Esophagus (tissue), 2 donors: Measurements from ENCODE around the gene CBLN2. TPM values are rescaled to one million over a fixed set of nuclear protein-coding genes. Genes with fewer than 3 reads are reported as not detected.

Source experiments
- H3K27ac ChIP-seq, 2 donors: one replicate each; pipeline ENCODE4 v1.5.1; 2013; ENCODE audit warnings: low read depth in 2 of 2, mild to moderate bottlenecking in 2 of 2, inconsistent platforms in 1 of 2, low read length in 1 of 2, moderate library complexity in 1 of 2
- H3K27me3 ChIP-seq, 2 donors: one replicate each; pipeline ENCODE4 v1.6.1; 2013; ENCODE audit warnings: low read length in 2 of 2, control low read depth in 1 of 2, mild to moderate bottlenecking in 1 of 2; ENCODE audit not compliant: insufficient read depth in 2 of 2, control insufficient read depth in 1 of 2
- H3K36me3 ChIP-seq, 2 donors: one replicate each; pipeline ENCODE4 v1.6.1; 2013; ENCODE audit warnings: low read length in 1 of 2; ENCODE audit not compliant: control insufficient read depth in 2 of 2, insufficient read depth in 2 of 2
- H3K4me1 ChIP-seq, 2 donors: one replicate each; pipeline ENCODE4 v1.6.1; 2013; ENCODE audit warnings: low read length in 1 of 2; ENCODE audit not compliant: control insufficient read depth in 2 of 2, insufficient read depth in 2 of 2
- H3K4me3 ChIP-seq, 2 donors: one replicate each; pipeline ENCODE4 v1.5.1; 2013; ENCODE audit warnings: low read length in 2 of 2, mild to moderate bottlenecking in 2 of 2, low read depth in 1 of 2, moderate library complexity in 1 of 2
- H3K9me3 ChIP-seq, 2 donors: one replicate each; pipeline ENCODE4 v1.6.1; 2013; ENCODE audit warnings: mild to moderate bottlenecking in 2 of 2, low read depth in 1 of 2, low read length in 1 of 2, moderate library complexity in 1 of 2; ENCODE audit not compliant: control insufficient read depth in 2 of 2, insufficient read depth in 1 of 2
- WGBS, 2 donors: extraction: QIAGEN DNeasy Blood & Tissue Kit; methylation state at CpG; one replicate each; pipeline ENCODE4 v1.1.7; 2013; 5-methylcytosine and 5-hydroxymethylcytosine counted together
- polyA plus RNA-seq, 2 donors: library from polyadenylated mRNA; stranded (reverse); fragments of 200-250 nt; gene quantifications; one replicate each; pipeline ENCODE4 v1.2.3, GENCODE V29; 2013
- donor health status: healthy with polysubstance abuse.
- donor health status: Bipolar disorder and iron deficiency.

CBLN2 gene
- polyA plus RNA-seq, 2 donors: not detected

DNA sequence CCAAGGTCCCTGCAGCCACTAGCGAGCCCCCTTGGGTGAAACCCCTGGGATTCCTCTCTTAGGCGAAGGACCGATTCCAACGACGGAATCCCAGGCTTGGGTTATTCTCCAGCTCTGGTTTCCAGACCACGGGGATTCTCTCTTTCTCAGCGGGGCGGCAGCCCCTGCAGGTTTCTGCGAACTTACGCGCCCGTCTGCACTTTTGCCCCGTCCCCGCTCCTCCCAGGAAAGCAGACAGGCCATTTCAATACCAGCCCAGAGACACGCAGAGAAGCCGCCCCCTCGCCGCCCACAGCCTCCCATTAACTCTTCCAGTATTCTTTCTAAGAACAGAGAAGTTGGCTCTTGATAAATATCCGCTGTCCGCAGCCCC, 1.2 kb downstream of the CBLN2 start:
- peaks cover 0 to 6% of the 10 kb centered on the region in 2 donors for H3K9me3 ChIP-seq
- H3K4me3 ChIP-seq: no peak overlapping the region
- H3K27ac ChIP-seq: no peak overlapping the region
- H3K36me3 ChIP-seq: no peaks in the 10 kb centered on the region
- WGBS, 2 donors: 4% methylated on average over 20 of the region's 20 CpGs
- H3K27me3 ChIP-seq: peaks cover 0 to 14% of the 10 kb centered on the region in 2 donors
- H3K4me1 ChIP-seq: peaks cover 0 to 7% of the 10 kb centered on the region in 2 donors

DNA sequence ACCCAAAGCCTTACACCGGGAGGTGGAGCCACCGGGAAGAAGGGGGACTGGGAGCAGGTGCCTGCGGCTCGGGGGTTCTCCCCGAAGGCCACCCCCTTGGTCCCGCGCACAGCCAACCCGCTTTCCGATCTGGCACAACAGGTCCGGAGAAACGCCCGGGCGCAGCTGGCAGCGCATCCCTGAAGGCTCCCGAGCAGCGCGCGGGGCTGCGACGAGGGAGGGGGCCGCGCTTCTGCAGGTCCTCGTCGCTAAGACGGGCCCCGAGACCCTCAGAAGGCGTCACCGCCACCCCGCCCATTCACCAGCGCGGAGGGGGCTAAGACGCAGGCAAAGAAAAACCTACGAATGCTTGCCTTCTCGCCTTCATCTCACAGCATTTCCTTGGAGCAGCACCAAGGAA, 1.8 kb downstream of the CBLN2 start:
- peaks cover 0 to 6% of the 10 kb centered on the region in 2 donors for H3K9me3 ChIP-seq
- H3K4me1 ChIP-seq: peaks cover 0 to 7% of the 10 kb centered on the region in 2 donors
- WGBS, 2 donors: 5 to 6% methylated on average over 31 to 34 of the region's 34 CpGs
- no peaks in the 10 kb centered on the region for H3K36me3 ChIP-seq
- H3K27ac ChIP-seq: no peak overlapping the region
- no peak overlapping the region for H3K4me3 ChIP-seq
- H3K27me3 ChIP-seq: peaks cover 0 to 14% of the 10 kb centered on the region in 2 donors

GRCh38 chr18:72541871-72542332, 2.2 kb downstream of the CBLN2 start:
- WGBS, 2 donors: 3 to 8% methylated on average over 39 to 59 of the region's 59 CpGs
- peaks cover 0 to 14% of the 10 kb centered on the region in 2 donors for H3K27me3 ChIP-seq
- no peak overlapping the region for H3K4me3 ChIP-seq

DNA sequence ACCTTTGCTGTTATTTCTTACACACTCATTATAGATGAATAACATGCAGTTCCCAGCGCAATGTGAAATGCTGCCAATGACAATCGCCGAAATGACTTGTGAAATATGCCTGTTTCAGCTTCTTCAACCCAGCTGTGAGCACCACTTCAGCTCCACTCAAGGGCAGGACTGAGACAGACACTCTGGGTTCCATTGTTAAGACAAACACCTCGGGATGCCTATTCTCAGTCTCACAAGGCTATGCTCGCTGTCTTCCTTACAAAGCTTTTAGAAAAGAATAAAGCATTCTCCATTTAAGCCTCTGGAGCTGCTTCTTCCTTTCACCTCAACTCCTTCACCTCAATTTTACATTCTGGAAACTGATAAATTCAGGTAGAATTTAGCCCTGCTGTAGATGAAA, 4.2 kb downstream of the CBLN2 start:
- Histone ChIP-seq H3K4me1 (peaks cover 0 to 7% of the 10 kb centered on the region in 2 donors), H3K36me3 (no peaks in the 10 kb centered on the region), H3K9me3 (peaks cover 0 to 6% of the 10 kb centered on the region in 2 donors), H3K27me3 (peaks cover 0 to 14% of the 10 kb centered on the region in 2 donors), H3K4me3 (no peak overlapping the region), H3K27ac (no peak overlapping the region)
- 55 to 60% methylated on average over 5 of the region's 5 CpGs for WGBS, 2 donors

More at GRCh38 chr18:72541871-72542332, 2.2 kb downstream of the CBLN2 start:
- Histone ChIP-seq H3K36me3 (no peaks in the 10 kb centered on the region), H3K27ac (no peak overlapping the region), H3K4me1 (peaks cover 0 to 7% of the 10 kb centered on the region in 2 donors), H3K9me3 (peaks cover 0 to 6% of the 10 kb centered on the region in 2 donors)

- Histone ChIP-seq H3K4me3 (no peak overlapping the region), H3K9me3 (no peaks in the 10 kb centered on the region), H3K27me3 (no peaks in the 10 kb centered on the region), H3K27ac (no peak overlapping the region), H3K36me3 (no peaks in the 10 kb centered on the region), H3K4me1 (no peaks in the 10 kb centered on the region)
- 46 to 56% methylated on average over 1 of the region's 1 CpG for WGBS, 2 donors
Measured at GRCh38 chr18:72530622-72531021, 13.5 kb downstream of the CBLN2 start.

DNA sequence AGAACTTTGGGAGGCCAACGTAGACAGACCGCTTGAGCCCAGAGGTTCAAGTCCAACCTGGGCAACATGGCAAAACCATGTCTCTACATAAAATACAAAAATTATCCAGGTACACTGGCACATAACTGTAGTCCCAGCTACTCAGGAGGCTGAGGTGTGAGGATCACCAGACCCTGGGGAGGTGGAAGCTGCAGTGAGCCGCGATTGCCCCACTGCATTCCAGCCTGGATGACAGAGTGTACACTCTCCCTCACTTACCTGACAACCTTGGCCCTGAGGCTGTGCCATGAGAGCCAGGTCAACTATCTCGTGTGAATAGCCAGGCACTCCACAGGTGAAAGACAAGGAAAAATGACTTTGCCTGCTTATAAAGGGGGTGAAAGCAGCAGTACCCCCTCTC, 39.3 kb downstream of the CBLN2 start:
- no peak overlapping the region for H3K27ac ChIP-seq
- no peaks in the 10 kb centered on the region for H3K36me3 ChIP-seq
- no peaks in the 10 kb centered on the region for H3K27me3 ChIP-seq
- peaks cover 6 to 7% of the 10 kb centered on the region in 2 donors for H3K9me3 ChIP-seq
- 89 to 90% methylated on average over 5 of the region's 5 CpGs for WGBS, 2 donors
- H3K4me3 ChIP-seq: no peak overlapping the region
- no peaks in the 10 kb centered on the region for H3K4me1 ChIP-seq

DNA sequence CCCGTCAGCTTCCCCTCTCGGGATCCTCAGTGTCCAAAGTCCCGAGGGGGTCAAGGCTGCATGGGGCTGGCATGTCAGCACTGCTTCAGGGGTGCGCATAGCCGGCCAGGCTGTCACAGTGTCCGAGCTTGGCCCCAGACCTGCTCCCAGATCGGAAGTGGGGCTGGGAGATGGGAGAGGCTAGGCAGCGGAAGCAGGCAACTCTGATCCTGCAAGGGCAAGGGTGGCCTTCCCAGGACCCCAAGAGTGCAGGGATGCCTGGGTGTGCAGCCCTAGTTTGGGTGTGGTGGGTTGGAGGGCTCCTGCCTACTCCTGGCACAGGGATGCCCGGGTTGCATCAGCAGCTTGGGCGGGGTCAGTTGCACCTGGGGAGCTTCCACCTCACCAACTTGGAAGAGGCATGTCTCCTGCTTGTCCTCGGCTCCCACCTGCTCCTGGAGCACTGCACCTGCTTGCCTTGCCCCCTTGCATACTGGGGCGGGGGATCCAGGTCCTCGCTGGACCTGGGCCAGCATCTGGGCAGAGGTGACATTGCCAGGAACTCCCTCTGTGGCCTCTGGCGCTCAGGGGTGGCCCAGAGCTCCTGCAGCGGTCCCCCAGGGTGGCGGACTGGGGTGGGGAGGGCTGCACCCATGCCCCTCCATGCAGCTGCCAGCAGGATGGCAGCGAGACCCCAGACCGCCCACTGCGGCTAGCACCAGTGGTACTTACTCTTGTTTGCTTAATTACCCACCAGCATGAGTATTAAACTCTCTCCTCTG, 41.3 kb downstream of the CBLN2 start:
- H3K27me3 ChIP-seq: no peaks in the 10 kb centered on the region
- 81 to 86% methylated on average over 19 of the region's 19 CpGs for WGBS, 2 donors
- no peak overlapping the region for H3K4me3 ChIP-seq
- H3K27ac ChIP-seq: no peak overlapping the region
- H3K36me3 ChIP-seq: no peaks in the 10 kb centered on the region
- H3K9me3 ChIP-seq: peaks cover 4 to 6% of the 10 kb centered on the region in 2 donors
- no peaks in the 10 kb centered on the region for H3K4me1 ChIP-seq

DNA sequence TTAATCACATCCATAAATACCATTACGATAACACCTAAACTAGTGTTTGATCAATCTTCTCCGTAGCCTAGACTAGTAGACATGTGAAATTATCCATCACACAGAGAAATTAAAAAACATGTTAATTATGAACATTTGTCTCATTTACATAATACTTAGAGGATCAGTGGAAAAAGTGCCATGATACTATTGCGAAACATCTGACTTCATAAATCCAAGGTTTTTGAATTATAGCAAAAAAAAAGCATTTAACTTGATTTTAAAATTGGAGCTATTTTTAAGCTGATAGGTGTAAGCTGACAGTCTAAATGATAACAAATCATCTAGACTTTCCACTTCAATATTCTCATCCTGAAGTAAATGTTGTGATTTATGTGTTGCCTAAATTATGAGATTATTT, 51.6 kb downstream of the CBLN2 start:
- Histone ChIP-seq H3K4me3 (no peak overlapping the region), H3K9me3 (no peaks in the 10 kb centered on the region), H3K27ac (no peak overlapping the region), H3K4me1 (no peaks in the 10 kb centered on the region), H3K27me3 (no peaks in the 10 kb centered on the region), H3K36me3 (no peaks in the 10 kb centered on the region)
- 88 to 89% methylated on average over 3 of the region's 3 CpGs for WGBS, 2 donors
